ENCODE data around the gene CAPZB.

The CAPZB gene

GRCh38 chr1:19324665-19324990 is 160.7 kb downstream of the CAPZB start:
- no peak for DNase-seq

GRCh38 chr1:19323987-19324664 is 161.2 kb downstream of the CAPZB start:
- DNase-seq = no peak

GRCh38 chr1:19322481-19322880 is 162.9 kb downstream of the CAPZB start:
- DNase-seq = no peak

- DNase-seq = no peak
Measured at GRCh38 chr1:19321071-19321470, 164.3 kb downstream of the CAPZB start.

GRCh38 chr1:19319196-19319595 is 166.1 kb downstream of the CAPZB start:
- DNase-seq = no peak

- DNase-seq = no peak
Measured at GRCh38 chr1:19317126-19317910, 168.0 kb downstream of the CAPZB start.

GRCh38 chr1:19315378-19316198 is 169.8 kb downstream of the CAPZB start:
- DNase-seq = no peak

GRCh38 chr1:19313961-19314882 is 171.1 kb downstream of the CAPZB start:
- DNase-seq = no peak

GRCh38 chr1:19313636-19313959 is 171.7 kb downstream of the CAPZB start:
- DNase-seq = no peak

GRCh38 chr1:19312782-19313635 is 172.3 kb downstream of the CAPZB start:
- DNase-seq = no peak

- peak; percentile 88 for DNase-seq
Measured at GRCh38 chr1:19311931-19312781, 173.2 kb downstream of the CAPZB start, which contains the start of the genes AKR7A2 and SLC66A1. Gene AKR7A2 (minus strand): TSS chr1:19312144. CDS start chr1:19312124, 20 bp downstream. Gene SLC66A1 (plus strand): TSS chr1:19312326. CDS start chr1:19317678, 5,352 bp downstream.

- DNase-seq = no peak
Measured at GRCh38 chr1:19311503-19311930, 173.8 kb downstream of the CAPZB start.

- DNase-seq = no peak
Measured at GRCh38 chr1:19310720-19311502, 174.4 kb downstream of the CAPZB start.

GRCh38 chr1:19310061-19310460 is 175.3 kb downstream of the CAPZB start:
- DNase-seq = no peak

- no peak for DNase-seq
Measured at GRCh38 chr1:19309123-19309813, 176.1 kb downstream of the CAPZB start.

GRCh38 chr1:19308509-19308907 is 176.8 kb downstream of the CAPZB start:
- DNase-seq = no peak

GRCh38 chr1:19307794-19308508 is 177.4 kb downstream of the CAPZB start:
- no peak for DNase-seq

GRCh38 chr1:19306941-19307340 is 178.4 kb downstream of the CAPZB start:
- DNase-seq = no peak

Data from cortex of kidney (tissue), 1 donor.